Measurements from ENCODE around the gene BMI1.

GRCh38 chr10:22324413-22324812 is 3.5 kb downstream of the BMI1 start:
- TF ChIP-seq POLR2A (IDR thresholded peaks at IDR 0.05) (no peak), CTCF (IDR thresholded peaks at IDR 0.05) (no peak), EP300 (IDR thresholded peaks at IDR 0.05) (no peak), POLR2AphosphoS5 (IDR thresholded peaks at IDR 0.05) (no peak)

Measured in suprapubic skin (tissue), 4 donors.